ENCODE data around the gene KANK2. TPM values are rescaled to one million over a fixed set of nuclear protein-coding genes. Genes with fewer than 3 reads are reported as not detected.

KANK2 gene
- total RNA-seq, 1 donor from 2014 or later: 486 TPM

DNA sequence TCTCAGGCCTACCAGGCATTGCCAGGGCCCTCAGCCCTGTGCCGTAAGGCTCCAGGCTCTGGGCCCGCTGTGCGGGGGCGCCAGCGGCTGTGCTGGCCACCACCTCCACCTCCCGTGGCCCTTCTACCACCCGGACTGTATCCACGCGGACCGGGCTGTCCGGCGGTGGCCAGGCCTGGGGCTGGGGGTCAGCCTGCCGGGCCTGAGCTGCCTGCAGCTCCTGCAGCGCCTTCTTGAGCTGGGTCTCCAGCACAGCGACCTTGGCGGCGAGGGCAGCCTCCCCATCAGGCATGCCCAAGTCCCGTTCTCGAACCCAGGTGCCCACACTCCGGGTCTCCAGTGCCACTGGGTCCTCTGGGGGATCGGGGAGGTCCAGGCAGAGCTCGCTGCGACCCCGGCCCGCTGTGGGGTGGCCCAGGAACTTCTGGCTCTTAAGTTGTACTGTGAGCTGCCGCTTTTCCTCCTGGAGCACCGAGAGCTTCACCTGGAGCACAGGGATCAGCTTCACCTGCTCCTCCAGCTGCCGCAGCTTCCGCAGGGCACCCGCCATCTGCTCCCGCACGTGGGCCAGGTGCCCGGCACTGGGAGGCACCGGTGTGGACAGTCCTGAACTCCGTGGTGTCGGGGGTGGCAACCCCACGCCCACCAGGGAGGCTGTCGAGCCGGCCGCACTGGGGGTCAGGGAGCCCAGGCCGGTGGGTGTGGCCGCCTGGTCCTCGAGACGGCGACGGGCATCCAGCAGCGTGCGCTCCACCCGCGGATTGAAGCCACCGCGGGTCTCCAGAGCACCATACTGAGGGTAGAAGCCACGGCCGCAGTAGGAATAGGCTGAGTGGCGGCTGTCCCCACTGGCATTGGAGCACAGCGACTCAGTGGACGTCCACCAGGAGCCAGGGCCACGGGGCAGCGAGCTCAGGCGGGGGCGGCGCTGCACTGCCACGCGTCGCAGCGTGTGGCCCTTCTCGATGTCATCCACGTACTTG lies 4.1 kb downstream of the KANK2 start:
- Histone ChIP-seq H3K4me1 (peaks cover 80% of the 10 kb centered on the region), H3K4me3 (peak overlapping the region; percentile 68 to 75), H3K27ac (peak overlapping the region; percentile 91), H3K27me3 (no peaks in the 10 kb centered on the region), H3K36me3 (peaks cover 0 to 24% of the 10 kb centered on the region in 2 donors), H3K9me3 (no peaks in the 10 kb centered on the region)
- intact Hi-C loops (cut with DNase I): loop anchor here (5.0 kb wide), 1 partner anchor 36 kb away; the partner anchor contains the start of gene SPC24
- no peak for DNase-seq (ENCODE audit: extremely low spot score in 2 of 2)
- no peak for TF ChIP-seq POLR2A (IDR thresholded peaks at IDR 0.05)
- TF ChIP-seq CTCF (IDR thresholded peaks at IDR 0.05): no peak
- TF ChIP-seq POLR2AphosphoS5 (IDR thresholded peaks at IDR 0.05; ENCODE audit: insufficient read depth in 1 of 2, low read depth in 1 of 2): peak in 1 of 2 donors; percentile 15

DNA sequence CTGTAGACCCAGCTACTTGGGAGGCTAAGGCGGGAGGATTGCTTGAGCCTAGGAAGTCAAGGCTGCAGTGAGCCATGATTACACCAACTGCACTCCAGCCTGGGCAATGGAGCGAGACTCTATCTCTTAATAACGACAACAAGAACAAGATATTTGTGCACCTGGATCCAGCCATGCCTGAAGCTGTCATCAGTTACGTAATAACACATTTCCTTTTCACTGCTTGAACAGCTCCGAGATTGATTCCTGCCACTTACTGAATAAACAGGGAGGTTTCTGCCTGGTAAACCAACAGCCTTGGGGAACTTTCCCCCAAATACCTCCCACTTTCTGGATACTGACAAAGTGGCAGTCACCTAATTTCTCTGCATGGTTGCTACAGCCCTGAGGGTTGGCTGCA lies 5.4 kb downstream of the KANK2 start:
- DNase-seq (ENCODE audit: extremely low spot score in 2 of 2): no peak
- peak overlapping the region in 1 of 2 donors; percentile 18 for H3K4me3 ChIP-seq
- peaks cover 0 to 32% of the 10 kb centered on the region in 2 donors for H3K36me3 ChIP-seq
- intact Hi-C loops (cut with DNase I): loop anchor here (5.0 kb wide), 1 partner anchor 35 kb away; the partner anchor contains the start of gene SPC24
- peaks cover 77% of the 10 kb centered on the region for H3K4me1 ChIP-seq
- TF ChIP-seq POLR2AphosphoS5 (IDR thresholded peaks at IDR 0.05; ENCODE audit: insufficient read depth in 1 of 2, low read depth in 1 of 2): no peak
- no peak for TF ChIP-seq POLR2A (IDR thresholded peaks at IDR 0.05)
- no peak for TF ChIP-seq CTCF (IDR thresholded peaks at IDR 0.05)
- no peaks in the 10 kb centered on the region for H3K9me3 ChIP-seq
- H3K27me3 ChIP-seq: no peaks in the 10 kb centered on the region
- peak overlapping the region; percentile 91 for H3K27ac ChIP-seq

DNA sequence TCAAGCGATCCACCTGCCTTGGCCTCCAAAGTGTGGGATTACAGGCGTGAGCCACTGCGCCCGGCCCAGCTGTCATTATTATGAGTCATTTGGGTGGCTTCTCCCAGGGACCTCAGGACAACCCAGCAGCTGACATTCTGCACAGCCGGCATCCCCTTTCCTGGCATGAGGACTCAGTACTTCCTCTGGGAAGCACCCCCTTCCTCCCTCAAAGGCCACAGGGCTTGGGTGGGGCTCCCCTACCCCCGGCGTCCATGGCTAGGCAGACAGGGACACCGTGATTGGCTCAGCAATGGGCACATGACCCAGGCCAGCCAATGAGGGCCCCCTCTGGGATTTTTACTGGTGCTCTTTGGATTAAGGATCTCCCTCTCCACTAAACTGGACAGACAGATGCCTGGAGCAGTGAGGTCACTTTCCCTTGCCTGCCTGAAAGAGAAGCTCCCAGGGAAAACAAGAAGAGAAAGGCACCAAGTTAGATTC lies 6.0 kb downstream of the KANK2 start:
- DNase-seq (ENCODE audit: extremely low spot score in 2 of 2): no peak
- intact Hi-C loops (cut with DNase I): loop anchor here (5.0 kb wide), 1 partner anchor 34 kb away; the partner anchor contains the start of gene SPC24
- Histone ChIP-seq H3K36me3 (peaks cover 0 to 32% of the 10 kb centered on the region in 2 donors), H3K9me3 (no peaks in the 10 kb centered on the region), H3K4me1 (peaks cover 79% of the 10 kb centered on the region), H3K27ac (peak overlapping the region; percentile 91), H3K27me3 (no peaks in the 10 kb centered on the region), H3K4me3 (peak overlapping the region; percentile 3 to 18)
- TF ChIP-seq CTCF (IDR thresholded peaks at IDR 0.05): no peak
- TF ChIP-seq POLR2A (IDR thresholded peaks at IDR 0.05): no peak
- peak in 1 of 2 donors; percentile 77 for TF ChIP-seq POLR2AphosphoS5 (IDR thresholded peaks at IDR 0.05; ENCODE audit: insufficient read depth in 1 of 2, low read depth in 1 of 2)

GRCh38 chr19:11190501-11190900 lies 6.8 kb downstream of the KANK2 start:
- DNase-seq (ENCODE audit: extremely low spot score in 2 of 2): no peak
- Histone ChIP-seq H3K27ac (peak overlapping the region; percentile 91), H3K27me3 (no peaks in the 10 kb centered on the region), H3K4me3 (peak overlapping the region in 1 of 2 donors; percentile 3), H3K4me1 (peaks cover 79% of the 10 kb centered on the region), H3K9me3 (no peaks in the 10 kb centered on the region), H3K36me3 (peaks cover 0 to 37% of the 10 kb centered on the region in 2 donors)
- TF ChIP-seq POLR2AphosphoS5 (IDR thresholded peaks at IDR 0.05; ENCODE audit: insufficient read depth in 1 of 2, low read depth in 1 of 2) (no peak), CTCF (IDR thresholded peaks at IDR 0.05) (no peak), POLR2A (IDR thresholded peaks at IDR 0.05) (no peak)
- intact Hi-C loops (cut with DNase I): loop anchor here (5.0 kb wide), 1 partner anchor 33 kb away; the partner anchor contains the start of gene SPC24
